C4-2B (cell line): ENCODE data around the gene ZFYVE1.

Experiments
- CTCF ChIP-seq: fragments of 450-650 bp; conservative IDR thresholded peaks from 2 replicates; pipeline ENCODE4 v1.5.1; 2017; ENCODE audit warnings: mild to moderate bottlenecking
- ZFX ChIP-seq: fragments of 450-650 bp; IDR thresholded peaks from 2 replicates; pipeline ENCODE4 v1.6.1; 2017

DNA sequence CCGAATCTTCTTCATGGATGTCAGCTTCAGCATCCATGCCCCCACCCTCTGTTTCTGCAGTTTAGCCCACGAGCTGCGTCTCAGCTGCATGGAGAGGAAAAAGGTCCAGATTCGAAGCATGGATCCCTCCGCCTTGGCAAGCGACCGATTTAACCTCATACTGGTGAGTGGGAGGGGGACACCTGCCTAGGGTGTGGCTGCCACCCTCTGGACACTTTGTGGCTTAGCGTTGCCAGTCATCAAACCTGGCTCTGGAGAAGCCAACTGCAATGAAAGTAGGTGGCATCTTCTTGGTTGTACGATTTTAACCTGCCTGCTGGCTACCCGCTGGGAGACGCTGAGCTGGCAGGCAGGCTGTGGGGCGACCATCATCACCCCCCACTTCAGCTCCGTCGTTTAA lies 84.0 kb downstream of the ZFYVE1 start:
- TF ChIP-seq CTCF: no peak
- no peak for TF ChIP-seq ZFX
